HUES6 (cell line): ENCODE measurements around the gene KIF7.

Experiments
- H3K27ac ChIP-seq: 2 replicates; pipeline ENCODE4 v1.7.0; 2013; ENCODE audit warnings: low read depth, mild to moderate bottlenecking, low read length, inconsistent platforms
- H3K27me3 ChIP-seq: 2 replicates; pipeline ENCODE4 v1.6.1; 2013; ENCODE audit warnings: low read length; ENCODE audit not compliant: control insufficient read depth, insufficient read depth
- H3K36me3 ChIP-seq: 2 replicates; pipeline ENCODE4 v1.6.1; 2013; ENCODE audit warnings: low read length; ENCODE audit not compliant: control insufficient read depth, insufficient read depth
- H3K4me1 ChIP-seq: 2 replicates; pipeline ENCODE4 v1.6.1; 2013; ENCODE audit warnings: low read length; ENCODE audit not compliant: control insufficient read depth, insufficient read depth
- H3K4me3 ChIP-seq: 2 replicates; pipeline ENCODE4 v1.5.1; 2013; ENCODE audit warnings: low read depth, low read length
- H3K9ac ChIP-seq: one replicate; pipeline ENCODE4 v1.6.1; 2013; ENCODE audit warnings: mild to moderate bottlenecking, low read length
- H3K9me3 ChIP-seq: 2 replicates; pipeline ENCODE4 v1.6.1; 2013; ENCODE audit warnings: low read depth, low read length; ENCODE audit not compliant: control insufficient read depth, insufficient read depth

Gene KIF7

GRCh38 chr15:89681146-89681545 lies 25.9 kb upstream of the KIF7 start:
- Histone ChIP-seq H3K9me3 (no peaks in the 10 kb centered on the region), H3K9ac (no peak overlapping the region), H3K4me1 (no peaks in the 10 kb centered on the region), H3K4me3 (no peak overlapping the region), H3K27ac (no peak overlapping the region), H3K27me3 (no peaks in the 10 kb centered on the region), H3K36me3 (no peaks in the 10 kb centered on the region)

GRCh38 chr15:89680282-89680873 lies 25.1 kb upstream of the KIF7 start:
- H3K27ac ChIP-seq = no peak overlapping the region
- H3K9ac ChIP-seq = no peak overlapping the region
- H3K9me3 ChIP-seq = no peaks in the 10 kb centered on the region
- H3K27me3 ChIP-seq = no peaks in the 10 kb centered on the region
- H3K4me3 ChIP-seq = no peak overlapping the region
- no peaks in the 10 kb centered on the region for H3K4me1 ChIP-seq
- no peaks in the 10 kb centered on the region for H3K36me3 ChIP-seq

GRCh38 chr15:89679212-89679611 lies 23.9 kb upstream of the KIF7 start, which contains the start of gene PLIN1:
TSS of gene PLIN1 (minus strand) at chr15:89679367. CDS start at chr15:89677489, 1,878 bp downstream.
- H3K4me3 ChIP-seq = no peak within 1 kb of the TSS
- no peaks in the 10 kb centered on the region for H3K9me3 ChIP-seq
- H3K27me3 ChIP-seq = no peaks in the 10 kb centered on the region
- H3K9ac ChIP-seq = no peak within 1 kb of the TSS
- H3K4me1 ChIP-seq = no peaks in the 10 kb centered on the region
- no peaks in the 10 kb centered on the region for H3K36me3 ChIP-seq
- H3K27ac ChIP-seq = no peak within 1 kb of the TSS

GRCh38 chr15:89677381-89677780 lies 22.1 kb upstream of the KIF7 start:
- Histone ChIP-seq H3K4me3 (no peak overlapping the region), H3K9me3 (no peaks in the 10 kb centered on the region), H3K27me3 (peaks cover 8% of the 10 kb centered on the region; the same call in 1 of the 2 replicates), H3K36me3 (no peaks in the 10 kb centered on the region), H3K27ac (no peak overlapping the region), H3K4me1 (no peaks in the 10 kb centered on the region), H3K9ac (no peak overlapping the region)

DNA sequence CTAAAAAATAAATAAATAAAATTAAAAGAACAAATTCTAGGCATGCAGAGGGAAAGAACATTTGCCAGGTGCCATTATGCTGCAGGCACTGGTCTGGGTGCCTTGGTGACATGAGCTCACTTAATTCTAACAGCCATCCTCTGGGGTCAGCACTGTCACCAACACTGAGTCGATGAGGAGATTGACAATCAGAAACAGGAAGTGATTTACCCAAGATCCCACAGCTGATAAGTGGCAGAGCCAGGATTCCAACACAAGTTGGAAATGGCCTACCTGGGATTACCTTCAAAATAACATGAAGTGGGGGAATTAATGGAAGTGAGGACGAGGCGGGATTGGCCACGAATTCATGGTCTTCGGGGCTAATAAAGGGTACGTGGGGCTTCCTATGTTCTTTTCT lies 20.3 kb upstream of the KIF7 start:
- Histone ChIP-seq H3K36me3 (no peaks in the 10 kb centered on the region), H3K4me1 (no peaks in the 10 kb centered on the region), H3K27me3 (peaks cover 8% of the 10 kb centered on the region; the same call in 1 of the 2 replicates), H3K9me3 (no peaks in the 10 kb centered on the region), H3K4me3 (no peak overlapping the region), H3K27ac (no peak overlapping the region), H3K9ac (no peak overlapping the region)

DNA sequence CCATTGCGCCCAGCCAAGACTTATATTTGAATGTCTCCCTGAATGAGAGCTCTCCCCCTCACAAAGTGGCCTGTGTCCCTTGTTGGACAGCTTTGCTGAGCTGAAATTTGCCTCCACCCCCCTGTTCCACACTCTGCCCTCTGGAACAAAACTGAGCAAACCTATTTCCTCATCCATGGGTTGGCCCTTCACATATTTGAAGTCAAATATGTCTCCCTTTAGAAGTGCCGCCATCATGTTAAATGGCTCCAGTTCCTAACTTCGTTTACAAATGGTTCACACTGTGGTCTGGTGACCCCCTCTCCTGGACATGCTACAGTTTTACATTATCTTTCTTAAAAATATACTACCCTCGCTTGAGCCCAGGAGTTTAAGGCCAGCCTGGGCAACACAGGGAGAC lies 19.3 kb upstream of the KIF7 start:
- H3K4me1 ChIP-seq = no peaks in the 10 kb centered on the region
- peaks cover 8% of the 10 kb centered on the region; the same call in 1 of the 2 replicates for H3K27me3 ChIP-seq
- no peak overlapping the region for H3K4me3 ChIP-seq
- H3K36me3 ChIP-seq = no peaks in the 10 kb centered on the region
- H3K9me3 ChIP-seq = no peaks in the 10 kb centered on the region
- no peak overlapping the region for H3K27ac ChIP-seq
- H3K9ac ChIP-seq = no peak overlapping the region

- Histone ChIP-seq H3K4me1 (no peaks in the 10 kb centered on the region), H3K27ac (no peak overlapping the region), H3K36me3 (no peaks in the 10 kb centered on the region), H3K4me3 (no peak overlapping the region), H3K27me3 (peaks cover 8% of the 10 kb centered on the region; the same call in 1 of the 2 replicates), H3K9me3 (no peaks in the 10 kb centered on the region), H3K9ac (no peak overlapping the region)
These were observed 17.9 kb upstream of the KIF7 start for GRCh38 chr15:89673165-89673512.

DNA sequence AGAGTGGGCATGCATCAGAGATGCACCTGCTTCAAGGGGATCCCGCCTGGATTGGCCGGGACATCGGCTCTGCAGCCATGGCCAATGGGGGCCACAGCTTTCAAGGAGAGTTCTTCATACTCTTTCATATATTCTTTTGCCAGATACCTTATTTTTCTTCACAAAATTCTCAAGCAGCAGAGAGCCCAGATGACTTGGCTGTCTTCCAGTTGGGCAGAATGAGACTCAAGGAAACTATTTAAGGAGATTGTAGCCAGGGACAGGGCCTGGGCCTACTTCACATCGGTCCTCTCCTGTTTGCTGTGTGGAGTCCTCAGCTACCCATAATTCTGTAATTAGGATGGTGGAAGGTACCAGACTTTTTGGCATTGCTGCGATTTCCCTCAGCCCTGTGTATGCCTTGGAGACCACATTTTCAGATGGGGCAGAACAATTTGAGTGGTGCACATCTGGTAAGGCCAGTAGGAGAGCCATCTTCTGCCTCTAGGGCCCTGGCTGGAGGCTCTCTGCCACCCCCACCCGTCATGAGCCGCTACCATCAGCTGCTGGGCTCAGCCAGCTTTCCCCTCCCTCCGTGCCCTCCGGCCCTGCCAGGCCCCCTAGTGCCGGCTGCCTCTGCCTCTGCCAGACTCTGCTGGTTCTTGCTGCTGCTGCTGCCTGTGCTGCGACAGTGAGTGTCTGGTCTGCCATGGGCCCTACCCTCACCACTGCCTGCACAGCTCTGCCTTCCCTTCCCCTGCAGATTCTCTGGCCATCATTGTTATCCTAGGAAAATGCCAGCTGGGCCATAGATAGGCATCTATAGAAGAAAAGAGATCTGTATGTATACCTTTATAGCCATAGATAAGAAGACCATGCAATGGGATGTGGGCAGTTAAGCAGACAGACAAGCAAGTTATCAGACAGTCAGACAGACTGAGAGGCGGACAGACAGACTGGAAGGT lies 17.2 kb upstream of the KIF7 start:
- Histone ChIP-seq H3K27me3 (peaks cover 8% of the 10 kb centered on the region; the same call in 1 of the 2 replicates), H3K36me3 (no peaks in the 10 kb centered on the region), H3K27ac (no peak overlapping the region), H3K4me1 (no peaks in the 10 kb centered on the region), H3K9me3 (no peaks in the 10 kb centered on the region), H3K9ac (no peak overlapping the region), H3K4me3 (no peak overlapping the region)

GRCh38 chr15:89671687-89672086 lies 16.4 kb upstream of the KIF7 start:
- H3K27ac ChIP-seq = no peak overlapping the region
- peaks cover 11% of the 10 kb centered on the region; the same call in 1 of the 2 replicates for H3K27me3 ChIP-seq
- H3K9me3 ChIP-seq = no peaks in the 10 kb centered on the region
- no peaks in the 10 kb centered on the region; the same call in 1 of the 2 replicates for H3K4me1 ChIP-seq
- H3K36me3 ChIP-seq = no peaks in the 10 kb centered on the region
- no peak overlapping the region for H3K9ac ChIP-seq
- no peak overlapping the region for H3K4me3 ChIP-seq

- no peaks in the 10 kb centered on the region for H3K36me3 ChIP-seq
- H3K4me3 ChIP-seq = no peak overlapping the region
- H3K9me3 ChIP-seq = no peaks in the 10 kb centered on the region
- H3K27ac ChIP-seq = no peak overlapping the region
- H3K9ac ChIP-seq = no peak overlapping the region
- peaks cover 17% of the 10 kb centered on the region for H3K27me3 ChIP-seq
- peaks cover 5% of the 10 kb centered on the region for H3K4me1 ChIP-seq
These were observed 15.8 kb upstream of the KIF7 start for GRCh38 chr15:89670971-89671560.

DNA sequence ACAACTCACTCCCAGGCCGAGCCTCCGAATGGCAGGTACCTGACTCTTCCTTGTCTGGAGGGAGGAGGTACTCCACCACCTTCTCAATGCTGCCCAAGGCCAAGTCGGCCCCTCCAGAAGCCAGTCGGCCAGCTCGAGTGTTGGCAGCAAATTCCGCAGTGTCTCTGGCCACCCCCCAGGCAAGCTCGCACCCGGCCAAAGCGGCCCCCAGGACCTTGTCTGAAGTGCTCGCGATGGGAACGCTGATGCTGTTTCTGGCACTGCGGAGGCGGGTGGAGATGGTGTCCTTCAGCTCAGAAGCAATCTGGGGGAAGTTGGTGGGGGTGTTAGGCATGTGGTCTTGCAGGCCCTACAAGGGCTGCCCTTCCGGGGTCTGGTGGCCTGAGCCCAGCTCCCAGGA lies 14.7 kb upstream of the KIF7 start:
- Histone ChIP-seq H3K4me3 (no peak overlapping the region), H3K27me3 (peaks cover 24% of the 10 kb centered on the region), H3K4me1 (peaks cover 11% of the 10 kb centered on the region), H3K9me3 (no peaks in the 10 kb centered on the region), H3K9ac (no peak overlapping the region), H3K27ac (no peak overlapping the region), H3K36me3 (no peaks in the 10 kb centered on the region)
